ENCODE results near the gene RNF11. TPM values are rescaled to one million over a fixed set of nuclear protein-coding genes. Genes with fewer than 3 reads are reported as not detected.

RNF11 gene
- total and polyA plus RNA-seq, 2 of the 8 experiments (the other 6 are each of a cell fraction or from before 2014, with no cell fraction given): 49.6 to 54.2 TPM

DNA sequence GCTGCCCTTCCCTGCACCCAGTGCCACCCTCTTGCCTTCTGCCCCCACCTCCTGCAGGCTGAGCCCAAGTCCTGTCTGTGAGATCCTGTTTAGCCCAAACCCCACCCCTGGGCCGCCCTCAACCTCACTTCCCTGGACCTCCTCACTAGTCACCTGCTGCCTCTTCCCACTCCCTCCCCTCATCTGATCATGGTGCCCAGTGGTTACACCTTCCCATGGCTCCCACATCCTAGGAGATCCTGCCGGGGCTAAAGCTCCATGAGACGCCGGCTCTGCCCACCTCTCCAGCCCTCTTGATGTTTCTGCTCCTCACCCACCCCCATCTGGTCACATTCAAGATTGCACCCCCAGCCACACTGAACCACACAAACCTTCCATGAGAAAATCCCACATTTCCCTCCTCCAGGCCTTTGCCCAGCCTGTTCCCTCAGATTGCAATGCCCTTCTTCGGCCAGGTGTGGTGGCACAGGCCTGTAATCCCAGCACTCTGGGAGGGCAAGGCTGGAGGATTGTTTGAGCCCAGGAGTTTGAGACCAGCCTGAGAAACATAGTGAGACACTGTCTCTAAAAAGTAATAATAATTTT is 77.3 kb downstream of the RNF11 start:
- WGBS, 2 experiments (ENCODE audit: extremely low coverage in 1 of 2, insufficient coverage in 1 of 2, insufficient read length in 1 of 2, insufficient replicate concordance in 2 of 2, low coverage in 1 of 2, low lambda C conversion rate in 2 of 2, missing lambda C conversion rate in 1 of 2): 83% methylated on average over 5 of the region's 5 CpGs; no CpG with 5 or more reads in 1 of the 2 experiments
- H3K4me1 ChIP-seq (replicated peaks in 1 of 4; ENCODE audit: control insufficient read depth in 3 of 4, insufficient read depth in 4 of 4, low read length in 3 of 4): peaks cover 0 to 9% (median 0%) of the 10 kb centered on the region in 4 experiments; a peak in 4 of 7 replicates
- H3K23me2 ChIP-seq (ENCODE audit: low read depth, low read length): no peaks in the 10 kb centered on the region
- no peak overlapping the region for H2BK20ac ChIP-seq (ENCODE audit: low read length)
- H3K79me1 ChIP-seq (ENCODE audit: low read depth, low read length): no peaks in the 10 kb centered on the region
- no peaks in the 10 kb centered on the region for H4K20me1 ChIP-seq (replicated peaks in 1 of 2; ENCODE audit: control insufficient read depth in 1 of 2, insufficient read depth in 2 of 2, low read length in 2 of 2)
- H2AK5ac ChIP-seq (ENCODE audit: low read depth, low read length): no peak overlapping the region
- no peak overlapping the region; the same call in 1 of the 2 replicates for H2BK12ac ChIP-seq (ENCODE audit: low read depth, low read length)
- no peak overlapping the region for H3K9ac ChIP-seq (replicated peaks in 1 of 4; ENCODE audit: extremely low read depth in 1 of 4, low read depth in 3 of 4, low read length in 3 of 4)
- ChIA-PET POLR2A (ENCODE audit: partially characterized antibody) (interaction anchor here (0.9 to 1.9 kb wide), 3 partner anchors 16 to 110 kb away, joined by 3 to 6 read pairs (median 3); no protein-coding TSS in a partner anchor), CTCF (ENCODE audit: partially characterized antibody) (interaction anchor here (0.6 to 2.0 kb wide), 15 partner anchors 8 to 455 kb away, joined by 3 to 8 read pairs (median 4); no protein-coding TSS in a partner anchor)
- H4K91ac ChIP-seq (replicated peaks; ENCODE audit: insufficient read length, low read length): no peak overlapping the region
- no peaks in the 10 kb centered on the region for H3K9me3 ChIP-seq (ENCODE audit: insufficient read depth in 2 of 2, low read depth in 1 of 2, low read length in 1 of 2)
- peak overlapping the region; percentile 71; the same call in 1 of the 2 replicates for H4K8ac ChIP-seq (ENCODE audit: extremely low read depth, insufficient read depth, low read length)
- no peak overlapping the region for H2AFZ ChIP-seq (ENCODE audit: low read length)
- H3K14ac ChIP-seq (ENCODE audit: insufficient read length): no peak overlapping the region
- no peak overlapping the region for H2BK15ac ChIP-seq (ENCODE audit: low read length)
- H3K4me2 ChIP-seq (ENCODE audit: insufficient read depth in 1 of 2, low read depth in 2 of 2, low read length in 2 of 2): no peak overlapping the region
- H3K4ac ChIP-seq (replicated peaks; ENCODE audit: insufficient read length, low read depth, low read length): no peak overlapping the region
- DNase-seq (ENCODE audit: low read depth in 1 of 2, low spot score in 2 of 2) (no peak), FAIRE-seq (peak; percentile 32)
- no peak overlapping the region for H2BK120ac ChIP-seq (replicated peaks; ENCODE audit: low read depth, low read length)
- H3K56ac ChIP-seq (replicated peaks; ENCODE audit: insufficient read length, low read depth, low read length): no peak overlapping the region
- H3K4me3 ChIP-seq (ENCODE audit: extremely low read depth in 1 of 4, insufficient read depth in 2 of 4, low read depth in 3 of 4, low read length in 4 of 4): no peak overlapping the region
- H3K18ac ChIP-seq (ENCODE audit: extremely low read depth, low read length): peak overlapping the region; percentile 48; the same call in 1 of the 2 replicates
- no peak overlapping the region for H3K27ac ChIP-seq (ENCODE audit: low read depth, low read length)
- no peak overlapping the region for H4K5ac ChIP-seq (ENCODE audit: insufficient read length, low read depth, low read length)
- H3K23ac ChIP-seq (ENCODE audit: insufficient read length): no peak overlapping the region
- H2BK5ac ChIP-seq (ENCODE audit: low read depth, low read length): peak overlapping the region; percentile 7; the same call in 1 of the 2 replicates
- H3K27me3 ChIP-seq (replicated peaks in 1 of 4; ENCODE audit: control insufficient read depth in 3 of 4, extremely low read depth in 1 of 4, insufficient read depth in 3 of 4, low read length in 3 of 4): no peaks in the 10 kb centered on the region
- no peaks in the 10 kb centered on the region for H3K79me2 ChIP-seq (ENCODE audit: control insufficient read depth in 1 of 2, insufficient read depth in 2 of 2, low read length in 2 of 2)
- H3K36me3 ChIP-seq (ENCODE audit: control insufficient read depth in 2 of 4, insufficient read depth in 4 of 4, low read length in 3 of 4): no peaks in the 10 kb centered on the region
- TF ChIP-seq TEAD4 (IDR thresholded peaks at IDR 0.05; ENCODE audit: low read depth, low read length) (no peak), RAD21 (IDR thresholded peaks at IDR 0.05 in 1 of 2, conservative IDR thresholded peaks at IDR 0.05 in 1 of 2; ENCODE audit: low read depth in 2 of 2, low read length in 2 of 2) (peak; percentile 55 to 65), RXRA (IDR thresholded peaks at IDR 0.05; ENCODE audit: insufficient read depth, low read depth, low read length) (no peak)
- TF ChIP-seq, protein P1, sequence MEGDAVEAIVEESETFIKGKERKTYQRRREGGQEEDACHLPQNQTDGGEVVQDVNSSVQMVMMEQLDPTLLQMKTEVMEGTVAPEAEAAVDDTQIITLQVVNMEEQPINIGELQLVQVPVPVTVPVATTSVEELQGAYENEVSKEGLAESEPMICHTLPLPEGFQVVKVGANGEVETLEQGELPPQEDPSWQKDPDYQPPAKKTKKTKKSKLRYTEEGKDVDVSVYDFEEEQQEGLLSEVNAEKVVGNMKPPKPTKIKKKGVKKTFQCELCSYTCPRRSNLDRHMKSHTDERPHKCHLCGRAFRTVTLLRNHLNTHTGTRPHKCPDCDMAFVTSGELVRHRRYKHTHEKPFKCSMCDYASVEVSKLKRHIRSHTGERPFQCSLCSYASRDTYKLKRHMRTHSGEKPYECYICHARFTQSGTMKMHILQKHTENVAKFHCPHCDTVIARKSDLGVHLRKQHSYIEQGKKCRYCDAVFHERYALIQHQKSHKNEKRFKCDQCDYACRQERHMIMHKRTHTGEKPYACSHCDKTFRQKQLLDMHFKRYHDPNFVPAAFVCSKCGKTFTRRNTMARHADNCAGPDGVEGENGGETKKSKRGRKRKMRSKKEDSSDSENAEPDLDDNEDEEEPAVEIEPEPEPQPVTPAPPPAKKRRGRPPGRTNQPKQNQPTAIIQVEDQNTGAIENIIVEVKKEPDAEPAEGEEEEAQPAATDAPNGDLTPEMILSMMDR (IDR thresholded peaks at IDR 0.05; ENCODE audit: control extremely low read depth in 1 of 3, insufficient read depth in 1 of 3, low read depth in 1 of 3, low read length in 3 of 3): peak; percentile 31 to 51 (median 46)
